H7 (cell line): ENCODE data around the gene USP49. TPM values are rescaled to one million over a fixed set of nuclear protein-coding genes. Genes with fewer than 3 reads are reported as not detected.

Source experiments
- DNase-seq: peaks from one replicate; pipeline ENCODE4 v3.0.0; 2012
- H3K27me3 ChIP-seq: 2 replicates; pipeline ENCODE4 v1.6.0; 2011; ENCODE audit warnings: mild to moderate bottlenecking, low read length; ENCODE audit not compliant: control insufficient read depth, insufficient read depth
- H3K36me3 ChIP-seq: replicated peaks from 2 replicates; pipeline ENCODE4 v1.5.1; 2011; ENCODE audit warnings: low read length; ENCODE audit not compliant: control insufficient read depth, insufficient read depth
- H3K4me3 ChIP-seq: 2 replicates; pipeline ENCODE4 v1.5.1; 2011; ENCODE audit warnings: low read depth, mild to moderate bottlenecking, control low read depth, low read length, moderate library complexity; ENCODE audit not compliant: insufficient read depth
- total RNA-seq: library from RNA; depleted of rRNA; stranded (reverse); fragments of >200 nt; shearing (Covaris generic); gene quantifications from 2 replicates; pipeline ENCODE4 v1.2.3, GENCODE V29; 2014

Gene USP49
- total RNA-seq, 1 experiment from 2014 or later, result 2.9 TPM

GRCh38 chr6:41763470-41763869 is 131.7 kb downstream of the USP49 start:
- no peaks in the 10 kb centered on the region for H3K36me3 ChIP-seq
- H3K27me3 ChIP-seq, result no peaks in the 10 kb centered on the region
- DNase-seq, result no peak
- no peak overlapping the region for H3K4me3 ChIP-seq

GRCh38 chr6:41759905-41760579 is 135.1 kb downstream of the USP49 start:
- Histone ChIP-seq H3K4me3 (no peak overlapping the region), H3K36me3 (no peaks in the 10 kb centered on the region), H3K27me3 (no peaks in the 10 kb centered on the region; the same call in 1 of the 2 replicates)
- no peak for DNase-seq

- Histone ChIP-seq H3K4me3 (no peak overlapping the region), H3K36me3 (no peaks in the 10 kb centered on the region), H3K27me3 (no peaks in the 10 kb centered on the region; the same call in 1 of the 2 replicates)
- no peak for DNase-seq
Observed at GRCh38 chr6:41759106-41759904, 135.9 kb downstream of the USP49 start.

- Histone ChIP-seq H3K27me3 (no peaks in the 10 kb centered on the region; the same call in 1 of the 2 replicates), H3K4me3 (no peak overlapping the region), H3K36me3 (no peaks in the 10 kb centered on the region)
- no peak for DNase-seq
Observed at GRCh38 chr6:41758641-41759035, 136.5 kb downstream of the USP49 start.

- no peak for DNase-seq
- Histone ChIP-seq H3K36me3 (no peaks in the 10 kb centered on the region), H3K4me3 (no peak overlapping the region), H3K27me3 (no peaks in the 10 kb centered on the region; the same call in 1 of the 2 replicates)
Observed at GRCh38 chr6:41757931-41758640, 137.1 kb downstream of the USP49 start.

- DNase-seq, result no peak
- no peak overlapping the region for H3K4me3 ChIP-seq
- no peaks in the 10 kb centered on the region; the same call in 1 of the 2 replicates for H3K27me3 ChIP-seq
- H3K36me3 ChIP-seq, result no peaks in the 10 kb centered on the region
Observed at GRCh38 chr6:41757271-41757670, 137.9 kb downstream of the USP49 start.

- no peaks in the 10 kb centered on the region; the same call in 1 of the 2 replicates for H3K27me3 ChIP-seq
- DNase-seq, result no peak
- H3K4me3 ChIP-seq, result no peak overlapping the region
- H3K36me3 ChIP-seq, result no peaks in the 10 kb centered on the region
Observed at GRCh38 chr6:41756354-41756753, 138.8 kb downstream of the USP49 start.

GRCh38 chr6:41755895-41756294 is 139.3 kb downstream of the USP49 start:
- no peak overlapping the region for H3K4me3 ChIP-seq

GRCh38 chr6:41750374-41750773 is 144.8 kb downstream of the USP49 start:
- DNase-seq, result no peak
- no peaks in the 10 kb centered on the region; the same call in 1 of the 2 replicates for H3K27me3 ChIP-seq
- no peak overlapping the region for H3K4me3 ChIP-seq
- no peaks in the 10 kb centered on the region for H3K36me3 ChIP-seq

More at GRCh38 chr6:41755895-41756294, 139.3 kb downstream of the USP49 start:
- Histone ChIP-seq H3K27me3 (no peaks in the 10 kb centered on the region; the same call in 1 of the 2 replicates), H3K36me3 (no peaks in the 10 kb centered on the region)
- no peak for DNase-seq

GRCh38 chr6:41748542-41748941 is 146.6 kb downstream of the USP49 start:
- no peak for DNase-seq
- H3K36me3 ChIP-seq, result no peaks in the 10 kb centered on the region
- H3K27me3 ChIP-seq, result no peaks in the 10 kb centered on the region; the same call in 1 of the 2 replicates
- no peak overlapping the region for H3K4me3 ChIP-seq

- Histone ChIP-seq H3K27me3 (no peaks in the 10 kb centered on the region; the same call in 1 of the 2 replicates), H3K36me3 (no peaks in the 10 kb centered on the region), H3K4me3 (no peak overlapping the region)
- no peak for DNase-seq
Observed at GRCh38 chr6:41748102-41748477, 147.1 kb downstream of the USP49 start.

- DNase-seq, result no peak
- H3K27me3 ChIP-seq, result no peaks in the 10 kb centered on the region; the same call in 1 of the 2 replicates
- H3K4me3 ChIP-seq, result no peak within 1 kb of the TSS
- no peaks in the 10 kb centered on the region for H3K36me3 ChIP-seq
Observed at GRCh38 chr6:41747256-41748101, 147.7 kb downstream of the USP49 start, which contains the start of gene PGC. Gene PGC (minus strand): TSS chr6:41747397. CDS start chr6:41747334, 63 bp downstream.

GRCh38 chr6:41746107-41746506 is 149.1 kb downstream of the USP49 start:
- Histone ChIP-seq H3K27me3 (no peaks in the 10 kb centered on the region; the same call in 1 of the 2 replicates), H3K4me3 (no peak overlapping the region), H3K36me3 (no peaks in the 10 kb centered on the region)
- DNase-seq, result no peak
